DOHH2 (cell line): Measurements from ENCODE around the gene ZSCAN5C.

Experiments used
- H3F3A ChIP-seq: fragments of 200-600 bp; sonication (generic), shearing (Covaris generic); 2 replicates; pipeline ENCODE4 v1.6.0; 2016; ENCODE audit warnings: antibody characterized with exemption, mild to moderate bottlenecking; ENCODE audit not compliant: control insufficient read depth, insufficient read depth
- H3K27ac ChIP-seq: fragments of 200-600 bp; sonication (generic); 2 replicates; pipeline ENCODE4 v1.5.1; 2014; ENCODE audit warnings: low read depth, mild to moderate bottlenecking, low read length, moderate library complexity
- H3K27me3 ChIP-seq: fragments of 200-600 bp; sonication (generic); 2 replicates; pipeline ENCODE4 v1.6.1; 2014; ENCODE audit warnings: mild to moderate bottlenecking, low read length, mixed read lengths; ENCODE audit not compliant: control insufficient read depth
- H3K36me3 ChIP-seq: fragments of 200-600 bp; sonication (generic); 2 replicates; pipeline ENCODE4 v1.6.1; 2014; ENCODE audit warnings: mild to moderate bottlenecking, low read length, moderate library complexity, mixed read lengths; ENCODE audit not compliant: control insufficient read depth
- H3K4me1 ChIP-seq: fragments of 200-600 bp; sonication (generic); 2 replicates; pipeline ENCODE4 v1.6.1; 2014; ENCODE audit warnings: mild to moderate bottlenecking, low read length, mixed read lengths; ENCODE audit not compliant: control insufficient read depth
- H3K4me2 ChIP-seq: fragments of 200-600 bp; sonication (generic); 2 replicates; pipeline ENCODE4 v1.6.0; 2014; ENCODE audit warnings: mild to moderate bottlenecking, low read length, moderate library complexity
- H3K4me3 ChIP-seq: fragments of 200-600 bp; sonication (generic); 2 replicates; pipeline ENCODE4 v1.5.1; 2014; ENCODE audit warnings: mild to moderate bottlenecking, low read length, mixed read lengths
- H3K79me2 ChIP-seq: fragments of 200-600 bp; sonication (generic); 2 replicates; pipeline ENCODE4 v1.6.1; 2014; ENCODE audit warnings: mild to moderate bottlenecking, low read length, mixed read lengths; ENCODE audit not compliant: control insufficient read depth
- H3K9me2 ChIP-seq: fragments of 200-600 bp; sonication (generic); replicated peaks from 2 replicates; pipeline ENCODE4 v1.6.1; 2014; ENCODE audit warnings: mild to moderate bottlenecking, low read length, mixed read lengths; ENCODE audit not compliant: control insufficient read depth
- H3K9me3 ChIP-seq: fragments of 200-600 bp; sonication (generic); 2 replicates; pipeline ENCODE4 v1.6.1; 2014; ENCODE audit warnings: antibody characterized with exemption, low read length, mixed read lengths; ENCODE audit not compliant: control insufficient read depth, insufficient read depth
- H4K20me1 ChIP-seq: fragments of 200-600 bp; sonication (generic); 2 replicates; pipeline ENCODE4 v1.6.0; 2014; ENCODE audit warnings: low read depth, mild to moderate bottlenecking, antibody characterized with exemption, low read length, moderate library complexity; ENCODE audit not compliant: control insufficient read depth, insufficient read depth
- EZH2phosphoT487 ChIP-seq: fragments of 200-600 bp; sonication (generic); IDR thresholded peaks from 2 replicates; pipeline ENCODE4 v1.6.1; 2017; ENCODE audit warnings: borderline replicate concordance, mild to moderate bottlenecking, antibody characterized with exemption, low read length, moderate library complexity, mixed read lengths
- TF ChIP-seq, protein P1 (sequence below): fragments of 200-600 bp; sonication (generic); IDR thresholded peaks from one replicate; pipeline ENCODE4 v1.5.1; 2014; ENCODE audit warnings: antibody characterized with exemption, mild to moderate bottlenecking, low read depth, low read length; ENCODE audit not compliant: poor library complexity, severe bottlenecking

The ZSCAN5C gene

DNA sequence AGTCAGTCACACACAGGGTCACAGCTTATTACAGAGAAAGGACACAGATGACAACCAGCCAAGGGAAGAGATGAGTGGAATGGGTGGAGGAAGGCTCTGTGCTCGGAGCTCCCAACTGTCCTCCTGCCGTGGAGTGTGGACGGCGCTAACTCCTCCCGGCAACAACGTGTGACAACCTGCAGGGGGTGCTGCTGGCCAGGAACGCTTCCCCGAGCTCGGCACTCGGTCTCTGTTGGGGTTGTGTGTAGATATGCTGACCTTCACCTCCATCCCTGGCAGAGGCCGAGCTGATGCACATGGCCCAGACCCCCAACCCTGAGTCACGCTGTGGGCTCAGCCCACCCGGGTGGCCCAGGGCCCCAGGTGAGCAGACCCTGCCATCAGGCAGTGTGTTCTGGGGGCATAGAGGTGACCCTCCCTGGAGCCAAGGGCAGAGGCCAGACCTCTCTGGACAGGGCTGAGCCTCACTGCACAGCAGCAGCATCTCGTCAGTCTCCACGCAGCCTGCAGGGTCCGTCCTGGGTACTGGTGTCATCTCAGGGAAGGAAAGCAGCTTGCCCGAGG lies 46.9 kb upstream of the ZSCAN5C start:
- Histone ChIP-seq H3F3A (no peaks in the 10 kb centered on the region), H3K4me3 (no peak overlapping the region), H3K27ac (no peak overlapping the region), H3K9me3 (no peaks in the 10 kb centered on the region), H3K4me1 (no peaks in the 10 kb centered on the region), H3K9me2 (no peaks in the 10 kb centered on the region), H3K4me2 (no peak overlapping the region), H3K36me3 (peaks cover 21% of the 10 kb centered on the region), H4K20me1 (no peaks in the 10 kb centered on the region), H3K27me3 (no peaks in the 10 kb centered on the region), H3K79me2 (peaks cover 18% of the 10 kb centered on the region)
- TF ChIP-seq EZH2phosphoT487: no peak
- TF ChIP-seq, protein P1, sequence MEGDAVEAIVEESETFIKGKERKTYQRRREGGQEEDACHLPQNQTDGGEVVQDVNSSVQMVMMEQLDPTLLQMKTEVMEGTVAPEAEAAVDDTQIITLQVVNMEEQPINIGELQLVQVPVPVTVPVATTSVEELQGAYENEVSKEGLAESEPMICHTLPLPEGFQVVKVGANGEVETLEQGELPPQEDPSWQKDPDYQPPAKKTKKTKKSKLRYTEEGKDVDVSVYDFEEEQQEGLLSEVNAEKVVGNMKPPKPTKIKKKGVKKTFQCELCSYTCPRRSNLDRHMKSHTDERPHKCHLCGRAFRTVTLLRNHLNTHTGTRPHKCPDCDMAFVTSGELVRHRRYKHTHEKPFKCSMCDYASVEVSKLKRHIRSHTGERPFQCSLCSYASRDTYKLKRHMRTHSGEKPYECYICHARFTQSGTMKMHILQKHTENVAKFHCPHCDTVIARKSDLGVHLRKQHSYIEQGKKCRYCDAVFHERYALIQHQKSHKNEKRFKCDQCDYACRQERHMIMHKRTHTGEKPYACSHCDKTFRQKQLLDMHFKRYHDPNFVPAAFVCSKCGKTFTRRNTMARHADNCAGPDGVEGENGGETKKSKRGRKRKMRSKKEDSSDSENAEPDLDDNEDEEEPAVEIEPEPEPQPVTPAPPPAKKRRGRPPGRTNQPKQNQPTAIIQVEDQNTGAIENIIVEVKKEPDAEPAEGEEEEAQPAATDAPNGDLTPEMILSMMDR: peak; percentile 50

DNA sequence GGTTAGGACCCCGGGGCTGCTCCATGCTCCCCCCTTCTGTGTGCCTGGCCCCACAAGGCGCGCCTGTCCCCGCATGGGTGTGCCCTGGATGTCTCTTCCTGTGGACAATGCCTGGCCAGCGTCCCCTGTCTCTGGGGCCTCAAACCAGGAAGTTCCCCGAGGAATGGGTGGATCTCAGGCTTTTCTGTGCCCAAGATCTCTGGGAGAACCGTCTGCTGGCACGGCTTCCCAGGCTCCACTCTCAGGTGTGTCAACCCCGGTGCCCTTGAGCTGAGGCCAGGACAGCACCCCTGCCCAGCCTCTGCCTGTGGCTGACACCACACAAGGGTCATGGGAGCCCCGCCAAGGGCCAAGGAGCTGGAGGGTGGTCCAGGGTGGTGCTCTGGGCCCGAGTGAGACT lies 45.3 kb upstream of the ZSCAN5C start:
- no peak overlapping the region for H3K27ac ChIP-seq
- H3K9me3 ChIP-seq: no peaks in the 10 kb centered on the region
- TF ChIP-seq EZH2phosphoT487: no peak
- TF ChIP-seq, protein P1: no peak
- H3F3A ChIP-seq: no peaks in the 10 kb centered on the region
- no peak overlapping the region for H3K4me3 ChIP-seq
- H3K4me2 ChIP-seq: no peak overlapping the region
- H3K4me1 ChIP-seq: no peaks in the 10 kb centered on the region
- no peaks in the 10 kb centered on the region for H3K27me3 ChIP-seq
- H3K79me2 ChIP-seq: peaks cover 12% of the 10 kb centered on the region; the same call in 1 of the 2 replicates
- peaks cover 21% of the 10 kb centered on the region for H3K36me3 ChIP-seq
- no peaks in the 10 kb centered on the region for H3K9me2 ChIP-seq
- no peaks in the 10 kb centered on the region for H4K20me1 ChIP-seq

DNA sequence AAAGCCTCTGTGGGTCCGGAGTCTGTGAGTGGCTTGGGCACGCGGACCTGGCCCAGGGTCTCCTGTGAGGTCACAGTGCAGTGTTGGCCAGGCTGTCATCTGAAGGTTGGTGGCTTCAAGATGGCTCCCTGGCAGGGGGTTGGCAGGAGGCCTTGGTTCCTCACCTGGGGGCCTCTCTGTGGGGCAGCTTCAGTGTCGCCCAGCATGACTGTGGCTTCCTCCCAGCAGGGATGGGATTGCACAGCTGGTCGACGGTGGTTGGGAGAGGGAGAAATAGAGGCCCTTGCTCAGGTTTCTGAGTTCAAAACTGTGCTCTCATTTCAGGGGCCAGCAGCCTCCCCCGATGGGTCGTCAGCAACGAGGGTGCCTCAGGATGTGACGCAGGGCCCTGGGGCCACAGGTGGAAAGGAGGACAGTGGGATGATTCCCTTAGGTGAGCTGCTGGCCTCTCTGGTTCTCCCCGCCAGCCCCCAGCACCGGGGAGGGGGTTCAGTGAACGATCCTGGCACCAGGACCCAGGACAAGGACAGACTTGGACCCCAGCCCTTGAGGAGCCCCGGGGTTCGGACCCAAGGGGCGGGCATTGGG lies 43.8 kb upstream of the ZSCAN5C start:
- no peak overlapping the region for H3K4me2 ChIP-seq
- no peaks in the 10 kb centered on the region for H3K9me2 ChIP-seq
- 0 out of 2 replicates have a peak, but pooled peaks cover 2% of the 10 kb centered on the region for H3K79me2 ChIP-seq
- H3F3A ChIP-seq: no peaks in the 10 kb centered on the region
- H4K20me1 ChIP-seq: no peaks in the 10 kb centered on the region
- H3K27ac ChIP-seq: no peak overlapping the region
- no peaks in the 10 kb centered on the region for H3K9me3 ChIP-seq
- no peaks in the 10 kb centered on the region for H3K4me1 ChIP-seq
- H3K27me3 ChIP-seq: no peaks in the 10 kb centered on the region
- no peak overlapping the region for H3K4me3 ChIP-seq
- H3K36me3 ChIP-seq: peaks cover 21% of the 10 kb centered on the region
- TF ChIP-seq, protein P1: no peak
- TF ChIP-seq EZH2phosphoT487: no peak
